Activated CD4-positive, CD25-positive, alpha-beta regulatory T cell treated with anti-CD3 and anti-CD28 coated beads, Interleukin-2, amount 50 U/mL, for 16 hours (primary cell): ENCODE measurements around the gene TSTD1.
"Not testable (repeated sequence)": the region's sequence is repeated elsewhere in the genome, so short reads cannot be mapped to it uniquely, and the experiment has no call there.

Experiments
- DNase-seq: peaks from one replicate; pipeline ENCODE4 v3.0.0-alpha.2; 2020; ENCODE audit warnings: low read depth, low spot score

TSTD1 gene

GRCh38 chr1:161069241-161069640 is 30.5 kb upstream of the TSTD1 start:
- no peak for DNase-seq

- DNase-seq, result peak; percentile 56
Observed at GRCh38 chr1:161068306-161069234, 29.8 kb upstream of the TSTD1 start.

- no peak for DNase-seq
Observed at GRCh38 chr1:161066694-161067093, 27.9 kb upstream of the TSTD1 start.

GRCh38 chr1:161065681-161066080 is 26.9 kb upstream of the TSTD1 start:
- DNase-seq, result not testable (repeated sequence)

- DNase-seq, result not testable (repeated sequence)
Observed at GRCh38 chr1:161063936-161064335, 25.2 kb upstream of the TSTD1 start.

- no peak for DNase-seq
Observed at GRCh38 chr1:161061419-161061818, 22.7 kb upstream of the TSTD1 start.

GRCh38 chr1:161059293-161059692 is 20.5 kb upstream of the TSTD1 start:
- no peak for DNase-seq

GRCh38 chr1:161054805-161055204 is 16.0 kb upstream of the TSTD1 start:
- no peak for DNase-seq

GRCh38 chr1:161054232-161054631 is 15.5 kb upstream of the TSTD1 start:
- DNase-seq, result no peak

GRCh38 chr1:161052899-161053298 is 14.1 kb upstream of the TSTD1 start:
- DNase-seq, result no peak

GRCh38 chr1:161051219-161051618 is 12.5 kb upstream of the TSTD1 start:
- no peak for DNase-seq

GRCh38 chr1:161048949-161049722 is 10.4 kb upstream of the TSTD1 start:
- DNase-seq, result no peak

- no peak for DNase-seq
Observed at GRCh38 chr1:161047436-161048420, 9.0 kb upstream of the TSTD1 start.

GRCh38 chr1:161046605-161047228 is 8.0 kb upstream of the TSTD1 start:
- no peak for DNase-seq

GRCh38 chr1:161045736-161046604 is 7.2 kb upstream of the TSTD1 start, which contains the start of gene USF1:
TSS of gene USF1 (minus strand) at chr1:161045977. CDS start at chr1:161043275, 2,702 bp downstream.
- DNase-seq, result peak; percentile 83

GRCh38 chr1:161044908-161045735 is 6.4 kb upstream of the TSTD1 start:
- no peak for DNase-seq

GRCh38 chr1:161044535-161044907 is 5.8 kb upstream of the TSTD1 start:
- no peak for DNase-seq

GRCh38 chr1:161039546-161039945 is 782 bp upstream of the TSTD1 start:
- DNase-seq, result no peak

GRCh38 chr1:161039154-161039545 is 386 bp upstream of the TSTD1 start:
- no peak for DNase-seq
